IMR-90 (cell line): Measurements from ENCODE around the gene GBX2.

Experiments
- CHD1 ChIP-seq: IDR thresholded peaks from 2 replicates; pipeline ENCODE4 v1.6.1; 2012; ENCODE audit warnings: low read depth, low read length, improper control_type of control experiment
- CTCF ChIP-seq: conservative IDR thresholded peaks from 2 replicates; pipeline ENCODE4 v1.5.1; 2012; ENCODE audit warnings: mild to moderate bottlenecking, low read depth, low read length, improper control_type of control experiment
- POLR2A ChIP-seq: IDR thresholded peaks from 2 replicates; pipeline ENCODE4 v1.6.1; 2012; ENCODE audit warnings: mild to moderate bottlenecking, low read depth, low read length

DNA sequence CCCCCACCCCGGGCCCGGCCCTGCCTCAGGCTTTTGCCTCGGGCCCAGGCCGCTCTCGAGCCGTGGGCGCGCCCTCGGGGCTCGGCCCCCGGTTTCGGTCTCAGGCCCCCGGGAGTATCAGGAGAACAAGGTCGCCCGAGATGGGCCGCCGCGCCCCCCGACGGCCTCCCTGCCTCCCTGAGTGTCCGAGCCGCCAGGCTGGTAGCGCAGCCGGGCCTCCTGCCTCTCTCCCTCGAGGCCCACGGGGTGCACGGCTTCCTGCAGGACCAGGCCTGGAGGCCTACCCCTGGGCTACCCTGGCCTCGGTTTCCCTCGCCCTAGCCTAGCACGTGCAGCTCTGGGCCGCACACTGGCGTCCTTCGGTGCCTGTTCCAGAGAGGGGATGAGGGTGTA, 8.4 kb downstream of the GBX2 start:
- TF ChIP-seq POLR2A (no peak), CTCF (no peak), CHD1 (no peak)
